ENCODE data around the gene RTN4R.

RTN4R gene

GRCh38 chr22:20213833-20214708 is 54.0 kb downstream of the RTN4R start:
- DNase-seq, result no peak

GRCh38 chr22:20212754-20213699 is 55.1 kb downstream of the RTN4R start:
- no peak for DNase-seq

- peak; percentile 3 for DNase-seq
These were observed 55.9 kb downstream of the RTN4R start for GRCh38 chr22:20211997-20212753.

GRCh38 chr22:20211409-20211996 is 56.6 kb downstream of the RTN4R start:
- DNase-seq, result no peak

- no peak for DNase-seq
These were observed 57.6 kb downstream of the RTN4R start for GRCh38 chr22:20210473-20211059.

GRCh38 chr22:20209761-20210250 is 58.3 kb downstream of the RTN4R start:
- DNase-seq, result no peak

- DNase-seq, result no peak
These were observed 59.3 kb downstream of the RTN4R start for GRCh38 chr22:20208713-20209310.

- no peak for DNase-seq
These were observed 60.7 kb downstream of the RTN4R start for GRCh38 chr22:20207277-20208025.

- peak; percentile 13 for DNase-seq
These were observed 61.4 kb downstream of the RTN4R start for GRCh38 chr22:20206709-20207215.

GRCh38 chr22:20205964-20206708 is 62.0 kb downstream of the RTN4R start:
- DNase-seq, result peak; percentile 73

GRCh38 chr22:20205464-20205963 is 62.6 kb downstream of the RTN4R start:
- DNase-seq, result no peak

- no peak for DNase-seq
These were observed 63.3 kb downstream of the RTN4R start for GRCh38 chr22:20204806-20205205.

- DNase-seq, result no peak
These were observed 63.8 kb downstream of the RTN4R start for GRCh38 chr22:20204311-20204710.

- peak; percentile 24 for DNase-seq
These were observed 64.4 kb downstream of the RTN4R start for GRCh38 chr22:20203552-20204201.

- no peak for DNase-seq
These were observed 65.0 kb downstream of the RTN4R start for GRCh38 chr22:20203142-20203551.

- DNase-seq, result no peak
These were observed 66.2 kb downstream of the RTN4R start for GRCh38 chr22:20201837-20202392.

- no peak for DNase-seq
These were observed 68.2 kb downstream of the RTN4R start for GRCh38 chr22:20199906-20200305.

- no peak for DNase-seq
These were observed 68.7 kb downstream of the RTN4R start for GRCh38 chr22:20199413-20199842.

Measured in fibroblast of skin of scalp (primary cell).